ENCODE results near the gene SP140L. TPM values are rescaled to one million over a fixed set of nuclear protein-coding genes. Genes with fewer than 3 reads are reported as not detected.
A peak's percentile ranks its signal among the peaks of the same experiment; 100 is the strongest.

SP140L gene
- total and polyA plus RNA-seq, 10 of the 15 experiments (the other 5 are each of a cell fraction or from before 2014, with no cell fraction given), result 4.7 to 28.6 (median 15.0) TPM

GRCh38 chr2:230453006-230453405, 126.0 kb downstream of the SP140L start:
- ChIA-PET CTCF (no interaction called here), POLR2A (no interaction called here), SMC1A (ENCODE audit: uncharacterized antibody, unreplicated experiment) (no interaction called here), RAD21 (ENCODE audit: unreplicated experiment) (no interaction called here)
- Histone ChIP-seq H3K27me3 (replicated peaks in 1 of 2; ENCODE audit: control insufficient read depth in 2 of 2, insufficient read depth in 2 of 2, low read length in 1 of 2) (no peaks in the 10 kb centered on the region), H3K4me2 (ENCODE audit: control insufficient read depth, insufficient read depth) (no peak overlapping the region), H3K79me2 (ENCODE audit: control insufficient read depth, insufficient read depth, low read length) (peaks cover 56% of the 10 kb centered on the region), H2AFZ (ENCODE audit: control insufficient read depth, low read depth, low read length) (no peak overlapping the region), H4K20me1 (ENCODE audit: control insufficient read depth, insufficient read depth) (no peaks in the 10 kb centered on the region), H3K27ac (ENCODE audit: control insufficient read depth, insufficient read depth) (peak overlapping the region; percentile 12; the same call in 1 of the 2 replicates), H3K4me3 (no peak overlapping the region), H3K9ac (ENCODE audit: control insufficient read depth, insufficient read depth, low read length) (no peak overlapping the region), H3K9me3 (replicated peaks; ENCODE audit: control insufficient read depth, insufficient read depth, low read length) (peaks cover 28% of the 10 kb centered on the region), H3K36me3 (ENCODE audit: control insufficient read depth in 2 of 2, insufficient read depth in 2 of 2, low read length in 1 of 2) (peaks cover 21 to 60% of the 10 kb centered on the region in 2 experiments), H3K4me1 (ENCODE audit: control insufficient read depth, insufficient read depth, low read length) (peaks cover 33% of the 10 kb centered on the region)
- no peak for ATAC-seq
- TF ChIP-seq POLR2AphosphoS5 (IDR thresholded peaks at IDR 0.05; ENCODE audit: low read length) (peak; percentile 40; the same call in 1 of the 2 replicates), KDM1A (IDR thresholded peaks at IDR 0.05; ENCODE audit: borderline replicate concordance) (no peak), CBX5 (IDR thresholded peaks at IDR 0.05; ENCODE audit: low read depth) (0 out of 2 replicates have a peak, but pooled peaks have one; percentile 40)
- in situ Hi-C loops (cut with MboI) (no loop called here), intact Hi-C loops (cut with micrococcal nuclease; ENCODE audit: unreplicated experiment) (no loop called here)
- WGBS (ENCODE audit: insufficient coverage, insufficient replicate concordance, low lambda C conversion rate, missing lambda C conversion rate), result 71% methylated on average over 2 of the region's 2 CpGs
- no peak for FAIRE-seq
- TSS peak; percentile 14 for BruUV-seq (replicated peaks)
- no peak for DNase-seq (ENCODE audit: low read depth, low spot score)

Other genes starting within 250 kb of the SP140L start
- gene SP110, start 107.2 kb upstream of the SP140L start, total RNA-seq (2014; rRNA removed), result 81.2 and 98.7 TPM in 2 replicates
- gene SP110, start 107.2 kb upstream of the SP140L start, total RNA-seq (2014; rRNA removed; fragmentation: Illumina TruSeq; extraction: Trizol), result 125 and 130 TPM in 2 replicates
- gene SP110, start 107.2 kb upstream of the SP140L start, total RNA-seq (2021), result 82.3 and 82.5 TPM in 2 replicates
- gene SP110, start 107.2 kb upstream of the SP140L start, polyA plus RNA-seq (2011; rRNA removed), result 86.5 and 107 TPM in 2 replicates
- 149 and 176 TPM in 2 replicates for gene SP110, start 107.2 kb upstream of the SP140L start, polyA plus RNA-seq (2014; fragmentation: Illumina TruSeq; extraction: Trizol)
- 100 to 1,000 TPM in 1 of 2 experiments, 10 to 100 TPM in 1; 97.3 to 103 TPM for gene SP110, start 107.2 kb upstream of the SP140L start, polyA plus RNA-seq (2014; fragmentation: Nextera tagmentation; extraction: Ambion mirVana)
- gene SP110, start 107.2 kb upstream of the SP140L start, polyA plus RNA-seq (2014; rRNA removed), result 68.6 and 86.5 TPM in 2 replicates
- gene SP110, start 107.2 kb upstream of the SP140L start, polyA plus RNA-seq (2016; fragmentation: Nextera tagmentation; extraction: Ambion mirVana), result 100 to 1,000 TPM; 109 to 113 TPM
- 87.0 and 101 TPM in 2 replicates for gene SP140, start 101.5 kb upstream of the SP140L start, total RNA-seq (2014; rRNA removed)
- 141 and 154 TPM in 2 replicates for gene SP140, start 101.5 kb upstream of the SP140L start, total RNA-seq (2014; rRNA removed; fragmentation: Illumina TruSeq; extraction: Trizol)
- gene SP140, start 101.5 kb upstream of the SP140L start, total RNA-seq (2021), result 106 and 113 TPM in 2 replicates
- 159 and 164 TPM in 2 replicates for gene SP140, start 101.5 kb upstream of the SP140L start, polyA plus RNA-seq (2011; rRNA removed)
- gene SP140, start 101.5 kb upstream of the SP140L start, polyA plus RNA-seq (2014; fragmentation: Illumina TruSeq; extraction: Trizol), result 120 and 143 TPM in 2 replicates
- 10 to 100 TPM; 61.7 to 93.9 TPM for gene SP140, start 101.5 kb upstream of the SP140L start, polyA plus RNA-seq (2014; fragmentation: Nextera tagmentation; extraction: Ambion mirVana)
- 76.1 and 87.2 TPM in 2 replicates for gene SP140, start 101.5 kb upstream of the SP140L start, polyA plus RNA-seq (2014; rRNA removed)
- 10 to 100 TPM; 85.4 to 87.5 TPM for gene SP140, start 101.5 kb upstream of the SP140L start, polyA plus RNA-seq (2016; fragmentation: Nextera tagmentation; extraction: Ambion mirVana)
- 175 and 191 TPM in 2 replicates for gene SP100, start 89.0 kb downstream of the SP140L start, total RNA-seq (2014; rRNA removed)
- gene SP100, start 89.0 kb downstream of the SP140L start, total RNA-seq (2014; rRNA removed; fragmentation: Illumina TruSeq; extraction: Trizol), result 226 and 237 TPM in 2 replicates
- gene SP100, start 89.0 kb downstream of the SP140L start, total RNA-seq (2021), result 166 and 172 TPM in 2 replicates
- gene SP100, start 89.0 kb downstream of the SP140L start, polyA plus RNA-seq (2011; rRNA removed), result 239 and 341 TPM in 2 replicates
- gene SP100, start 89.0 kb downstream of the SP140L start, polyA plus RNA-seq (2014; fragmentation: Illumina TruSeq; extraction: Trizol), result 215 and 267 TPM in 2 replicates
- 100 to 1,000 TPM; 109 to 154 TPM for gene SP100, start 89.0 kb downstream of the SP140L start, polyA plus RNA-seq (2014; fragmentation: Nextera tagmentation; extraction: Ambion mirVana)
- gene SP100, start 89.0 kb downstream of the SP140L start, polyA plus RNA-seq (2014; rRNA removed), result 172 and 174 TPM in 2 replicates
- gene SP100, start 89.0 kb downstream of the SP140L start, polyA plus RNA-seq (2016; fragmentation: Nextera tagmentation; extraction: Ambion mirVana), result 100 to 1,000 TPM; 185 to 188 TPM

Data from GM12878 (cell line).